SU-DHL-6 (cell line): ENCODE data around the gene STUB1.

ENCODE experiments used
- EZH2phosphoT487 ChIP-seq: fragments of 200-600 bp; sonication (generic), shearing (Covaris generic); conservative IDR thresholded peaks from 2 replicates; pipeline ENCODE4 v1.6.1; 2018; ENCODE audit warnings: mild to moderate bottlenecking, antibody characterized with exemption, low read length, moderate library complexity, mixed read lengths
- TF ChIP-seq, protein P1 (sequence below): fragments of 200-600 bp; sonication (generic); IDR thresholded peaks from one replicate; pipeline ENCODE4 v1.5.1; 2017; ENCODE audit warnings: antibody characterized with exemption, mild to moderate bottlenecking, low read length, moderate library complexity; ENCODE audit not compliant: insufficient read depth, poor library complexity, severe bottlenecking

GRCh38 chr16:648071-648780 is 32.0 kb upstream of the STUB1 start:
- TF ChIP-seq, protein P1, sequence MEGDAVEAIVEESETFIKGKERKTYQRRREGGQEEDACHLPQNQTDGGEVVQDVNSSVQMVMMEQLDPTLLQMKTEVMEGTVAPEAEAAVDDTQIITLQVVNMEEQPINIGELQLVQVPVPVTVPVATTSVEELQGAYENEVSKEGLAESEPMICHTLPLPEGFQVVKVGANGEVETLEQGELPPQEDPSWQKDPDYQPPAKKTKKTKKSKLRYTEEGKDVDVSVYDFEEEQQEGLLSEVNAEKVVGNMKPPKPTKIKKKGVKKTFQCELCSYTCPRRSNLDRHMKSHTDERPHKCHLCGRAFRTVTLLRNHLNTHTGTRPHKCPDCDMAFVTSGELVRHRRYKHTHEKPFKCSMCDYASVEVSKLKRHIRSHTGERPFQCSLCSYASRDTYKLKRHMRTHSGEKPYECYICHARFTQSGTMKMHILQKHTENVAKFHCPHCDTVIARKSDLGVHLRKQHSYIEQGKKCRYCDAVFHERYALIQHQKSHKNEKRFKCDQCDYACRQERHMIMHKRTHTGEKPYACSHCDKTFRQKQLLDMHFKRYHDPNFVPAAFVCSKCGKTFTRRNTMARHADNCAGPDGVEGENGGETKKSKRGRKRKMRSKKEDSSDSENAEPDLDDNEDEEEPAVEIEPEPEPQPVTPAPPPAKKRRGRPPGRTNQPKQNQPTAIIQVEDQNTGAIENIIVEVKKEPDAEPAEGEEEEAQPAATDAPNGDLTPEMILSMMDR: peak; percentile 82
- no peak for TF ChIP-seq EZH2phosphoT487
